Activated CD4-positive, alpha-beta T cell treated with anti-CD3 and anti-CD28 coated beads, Interleukin-2, amount 50 U/mL, for 24 hours (primary cell): ENCODE measurements around the gene SELP.
A peak's percentile ranks its signal among the peaks of the same experiment; 100 is the strongest.

ENCODE experiments used
- DNase-seq, 2 donors: peaks; one replicate each; pipeline ENCODE4 v3.0.0-alpha.2; 2020; ENCODE audit warnings: low read depth in 1 of 2, low spot score in 1 of 2

The SELP gene

DNA sequence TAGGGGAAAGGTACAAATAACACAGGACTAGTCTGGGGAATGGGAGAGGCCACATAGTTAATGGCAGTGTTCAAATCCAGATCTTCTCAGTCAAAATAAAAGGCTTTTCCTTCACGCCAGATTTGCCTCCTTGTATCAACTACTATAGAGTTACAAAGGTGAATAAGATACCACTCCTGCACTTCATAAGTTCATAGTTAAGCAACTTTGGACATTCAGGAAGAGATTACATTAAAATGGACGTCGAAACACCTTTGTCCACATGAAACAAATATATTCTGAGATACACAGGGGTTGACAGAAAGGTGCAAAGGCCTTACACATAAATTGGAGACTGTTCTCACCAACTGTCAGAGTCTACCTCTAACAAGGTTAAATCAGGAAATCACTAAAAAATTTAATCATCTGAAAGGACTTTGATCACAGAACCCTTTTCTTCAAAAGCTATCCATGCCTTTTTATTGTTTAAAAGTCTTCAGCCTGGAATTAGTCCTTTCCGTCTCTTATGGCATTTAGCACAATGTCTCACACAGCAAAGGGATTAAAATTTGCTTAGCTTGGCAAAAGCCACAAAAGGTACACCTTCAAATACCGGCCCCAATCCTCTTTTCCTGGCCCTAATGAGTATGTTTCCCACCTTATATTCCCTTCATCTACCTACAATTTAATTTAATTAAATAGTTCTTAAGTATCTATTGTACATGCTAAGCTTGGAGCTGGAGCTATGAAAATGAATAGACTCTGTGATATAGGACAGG lies 51.8 kb downstream of the SELP start:
- DNase-seq, result no peak

- DNase-seq, result no peak
Measured at GRCh38 chr1:169576935-169577331, 53.0 kb downstream of the SELP start.

- no peak for DNase-seq
Measured at GRCh38 chr1:169576241-169576934, 53.5 kb downstream of the SELP start.

- DNase-seq, result no peak
Measured at GRCh38 chr1:169574336-169574735, 55.6 kb downstream of the SELP start.

DNA sequence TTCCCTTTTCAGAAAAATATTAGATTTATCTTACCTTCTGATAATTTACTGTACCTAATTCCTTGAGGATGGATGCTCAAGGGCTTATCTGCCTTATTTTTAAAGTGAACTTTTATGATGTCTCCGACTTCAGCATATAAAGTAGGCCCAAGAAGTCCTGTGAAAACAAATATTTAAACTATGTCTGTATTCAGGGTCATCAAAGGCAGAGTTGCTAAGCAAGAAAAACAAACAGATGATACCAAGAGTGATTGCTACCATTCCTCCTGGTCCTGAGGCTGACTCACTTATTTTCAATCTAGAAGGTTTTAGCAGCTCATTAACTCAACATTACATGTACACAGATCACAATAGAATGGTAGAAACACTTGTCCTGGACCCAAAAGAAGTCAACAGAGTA lies 57.7 kb downstream of the SELP start:
- DNase-seq, result no peak

GRCh38 chr1:169571450-169571849 lies 58.5 kb downstream of the SELP start:
- DNase-seq, result no peak

DNA sequence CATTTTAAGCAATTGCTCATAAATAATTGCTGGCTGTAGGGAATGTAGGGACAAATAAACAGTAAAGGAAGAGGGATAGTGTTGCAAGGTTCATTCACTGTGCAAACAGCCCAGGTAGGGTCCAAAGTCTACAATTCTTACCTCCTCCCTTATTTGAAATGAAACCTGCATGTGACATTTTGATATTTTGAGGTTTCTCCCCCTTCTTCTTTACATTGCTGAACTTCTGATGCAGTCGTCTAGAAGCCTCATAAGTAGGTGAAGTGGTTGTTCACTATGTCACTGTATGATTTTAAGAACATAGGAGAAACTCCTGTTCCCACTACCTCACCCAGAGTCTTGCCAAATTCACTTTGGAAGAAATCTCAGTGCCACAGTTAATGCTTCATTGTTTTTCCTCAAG lies 59.8 kb downstream of the SELP start:
- no peak for DNase-seq

DNA sequence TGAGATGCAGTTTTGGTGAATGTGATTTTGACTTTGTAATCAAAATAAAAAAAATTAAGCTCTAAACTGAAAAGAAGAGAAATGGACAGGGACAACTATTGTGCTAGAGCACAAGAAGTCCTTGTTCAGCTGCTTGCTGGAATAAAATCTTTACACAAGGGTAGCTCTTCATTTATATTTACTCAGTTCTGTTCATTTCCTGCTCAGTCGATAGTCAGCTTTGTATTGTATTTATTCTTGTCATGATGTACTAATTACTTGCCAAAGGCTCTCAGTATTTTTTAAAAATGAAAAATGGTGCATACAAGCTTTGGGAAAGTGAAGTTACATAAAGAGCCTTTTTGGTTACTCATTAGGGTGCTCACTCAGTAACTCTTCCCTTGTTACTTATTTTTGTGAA lies 61.4 kb downstream of the SELP start:
- DNase-seq, result no peak

GRCh38 chr1:169565335-169566271 lies 64.3 kb downstream of the SELP start:
- no peak for DNase-seq

DNA sequence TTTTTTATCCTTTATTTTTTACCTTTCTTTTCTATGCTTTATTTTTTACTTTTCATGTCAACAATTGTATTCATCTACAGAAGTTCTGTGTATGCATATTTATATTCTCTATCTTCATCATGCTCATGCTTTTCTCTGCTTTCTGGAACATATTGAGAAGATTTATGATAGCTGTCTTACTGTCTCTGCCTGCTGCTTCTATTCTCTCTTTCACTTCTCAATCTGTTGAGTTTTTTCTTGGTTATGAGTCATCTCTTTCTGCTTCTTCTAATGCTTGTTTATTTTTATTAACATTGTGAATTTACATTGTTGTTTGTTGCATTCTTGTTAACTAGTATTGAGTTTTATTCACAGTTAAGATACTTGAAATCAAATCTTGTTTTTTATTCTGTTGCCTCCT lies 66.3 kb downstream of the SELP start:
- DNase-seq, result no peak

DNA sequence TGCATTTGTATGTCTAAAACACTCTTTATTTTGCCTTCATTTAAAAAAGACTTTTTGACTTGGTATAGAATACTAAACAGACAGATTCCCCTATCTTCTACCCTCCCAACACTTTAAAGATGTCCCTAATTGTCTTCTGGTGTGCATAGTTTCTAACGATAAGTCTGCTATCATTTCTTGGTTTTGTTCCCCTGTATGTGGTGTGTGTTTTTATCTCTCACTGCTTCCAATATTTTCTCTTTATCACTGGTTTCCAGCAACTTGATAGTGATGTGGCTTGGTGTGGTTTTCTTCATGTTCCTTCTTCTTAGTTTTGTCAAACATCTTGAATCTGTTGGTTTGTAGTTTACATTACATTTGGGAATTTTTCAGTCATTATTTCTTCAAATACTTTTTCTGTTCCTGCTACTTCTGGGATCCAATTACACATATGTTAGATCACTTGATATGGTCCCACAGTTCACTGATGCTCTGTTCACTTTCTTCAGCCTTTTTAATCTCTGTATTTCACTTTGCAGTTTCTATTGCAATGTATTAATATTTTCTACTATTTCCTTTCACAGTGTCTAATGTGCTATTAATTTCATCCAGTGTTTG lies 66.8 kb downstream of the SELP start:
- DNase-seq, result no peak

DNA sequence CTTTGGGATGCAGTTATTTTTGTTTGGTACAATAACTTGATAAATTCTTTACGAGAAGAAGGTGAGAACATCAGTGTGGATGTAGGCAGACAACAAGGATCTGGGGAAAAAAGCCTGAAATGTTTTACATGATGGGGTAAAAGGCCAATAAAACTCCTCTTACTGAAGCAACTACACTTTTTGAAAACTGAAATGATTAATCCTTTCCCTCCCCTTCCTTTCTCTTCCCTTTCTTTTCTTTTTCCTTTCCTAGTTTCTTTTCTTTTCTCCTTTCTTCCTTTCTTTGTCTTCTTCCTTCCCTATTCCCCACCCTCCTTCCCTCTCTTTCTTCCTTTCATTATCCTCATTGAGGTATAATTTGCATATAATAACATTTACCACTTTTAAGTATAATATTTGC lies 68.2 kb downstream of the SELP start:
- no peak for DNase-seq

DNA sequence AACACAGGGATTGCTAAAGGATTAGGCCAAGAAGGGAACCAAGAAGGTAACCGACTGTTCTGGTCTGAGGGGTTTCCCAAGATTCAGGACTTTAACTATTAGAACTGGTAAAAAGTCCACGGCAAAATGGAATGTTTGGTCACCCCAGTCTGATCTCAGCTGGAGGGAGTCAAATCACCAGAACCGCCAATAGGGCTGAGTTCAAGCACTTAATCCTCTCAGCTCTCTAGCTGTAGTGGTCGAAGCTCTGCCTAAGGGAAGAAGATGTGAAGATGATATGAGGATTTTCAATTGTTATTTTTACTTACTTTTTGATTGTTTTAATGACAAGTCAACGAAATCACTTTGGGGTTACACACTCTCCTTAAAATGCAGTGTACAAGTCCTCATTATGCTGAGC lies 72.8 kb downstream of the SELP start:
- no peak for DNase-seq

DNA sequence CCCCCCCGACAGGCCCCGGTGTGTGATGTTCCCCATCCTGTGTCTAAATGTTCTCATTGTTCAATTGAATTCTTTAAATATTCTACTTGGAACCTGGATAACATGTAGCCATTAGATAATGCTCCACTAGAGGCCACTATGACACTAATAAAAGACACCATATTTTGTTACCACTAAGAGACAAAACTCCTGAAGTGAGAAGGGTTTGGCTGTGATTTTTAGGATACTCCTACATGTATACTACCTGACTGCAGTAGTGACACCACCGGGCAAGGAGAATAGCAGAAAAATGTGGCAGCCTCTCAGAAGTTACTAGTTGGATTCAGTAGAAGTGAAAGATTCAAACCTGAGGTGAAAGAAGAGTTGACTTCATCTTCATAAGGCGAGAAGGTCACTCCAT lies 79.6 kb downstream of the SELP start:
- no peak for DNase-seq

DNA sequence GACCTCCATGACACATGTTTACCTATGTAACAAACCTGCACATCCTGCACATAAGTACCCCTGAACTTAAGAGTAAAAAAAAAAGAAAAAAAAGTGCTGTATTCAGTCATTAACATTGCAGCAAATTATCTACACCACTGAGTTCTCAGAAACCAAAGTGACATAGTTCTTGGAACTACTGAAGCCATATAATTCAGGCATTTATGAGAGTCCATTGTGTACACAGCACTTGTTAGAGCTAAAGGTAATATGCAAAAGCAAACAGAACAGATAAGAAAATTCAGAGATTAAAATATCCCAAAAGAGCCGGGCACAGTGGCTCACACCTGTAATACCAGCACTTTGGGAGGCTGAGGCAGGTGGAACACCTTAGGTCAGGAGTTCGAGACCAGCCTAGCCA lies 81.6 kb downstream of the SELP start:
- DNase-seq, result no peak

DNA sequence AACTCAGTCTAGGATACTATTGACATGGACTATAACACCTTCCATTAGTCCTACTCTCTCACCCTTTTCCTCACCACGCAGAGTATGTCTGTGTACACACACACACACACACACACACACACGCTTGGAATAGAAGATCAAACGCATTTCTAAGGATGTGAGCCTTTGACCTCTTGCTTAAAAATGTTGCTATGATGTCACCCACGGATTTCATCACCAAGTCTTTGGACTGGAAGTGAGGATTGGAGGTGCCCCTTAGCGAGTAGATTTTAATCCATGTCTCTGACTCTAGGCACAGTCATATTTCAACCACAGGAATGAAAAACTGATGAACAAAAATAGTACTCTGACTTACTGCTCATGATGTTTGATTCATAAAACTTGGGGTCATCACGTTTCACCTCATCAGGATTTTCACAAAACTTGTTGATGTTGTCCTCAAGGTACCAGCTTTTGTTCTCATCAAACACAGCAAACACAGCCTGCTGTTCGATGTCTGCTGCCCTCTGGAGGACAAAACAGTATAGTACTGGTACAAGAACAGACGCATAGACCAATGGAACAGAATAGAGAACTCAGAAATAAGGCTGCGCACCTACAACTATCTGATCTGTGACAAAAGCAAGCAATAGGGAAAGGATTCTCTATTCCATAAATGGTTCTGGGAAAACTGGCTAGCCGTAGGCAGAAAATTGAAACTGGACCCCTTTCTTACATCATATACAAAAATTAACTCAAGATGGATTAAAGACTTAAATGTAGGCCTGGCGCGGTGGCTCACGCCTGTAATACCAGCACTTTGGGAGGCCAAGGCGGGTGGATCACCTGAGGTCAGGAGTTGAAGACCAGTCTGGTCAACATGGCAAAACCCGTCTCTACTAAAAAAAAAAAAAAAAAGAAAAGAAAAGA lies 83.6 kb downstream of the SELP start:
- peak in 1 of 2 donors; percentile 55 for DNase-seq

DNA sequence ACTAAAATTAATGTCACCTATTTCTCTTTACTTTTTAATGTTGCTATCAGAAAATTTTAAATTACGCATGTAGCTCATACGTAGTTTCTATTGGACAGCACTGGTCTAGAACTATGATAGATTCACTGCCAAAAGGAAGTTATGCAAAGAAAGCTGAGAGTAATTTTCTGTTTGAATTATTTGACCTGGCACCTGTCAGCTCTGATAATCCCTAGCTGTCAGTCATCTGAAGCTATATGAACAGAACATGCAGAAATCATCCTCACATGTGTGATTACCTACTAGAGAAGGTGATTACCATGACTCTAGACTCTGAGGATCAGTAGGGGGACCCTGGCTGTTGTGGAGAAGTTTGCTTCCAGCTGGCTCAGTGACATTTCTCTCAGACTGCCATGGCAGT lies 84.5 kb downstream of the SELP start:
- DNase-seq, result no peak

- no peak for DNase-seq
Measured at GRCh38 chr1:169538998-169539871, 90.7 kb downstream of the SELP start.
